ENCODE data around the gene BBC3.

DNA sequence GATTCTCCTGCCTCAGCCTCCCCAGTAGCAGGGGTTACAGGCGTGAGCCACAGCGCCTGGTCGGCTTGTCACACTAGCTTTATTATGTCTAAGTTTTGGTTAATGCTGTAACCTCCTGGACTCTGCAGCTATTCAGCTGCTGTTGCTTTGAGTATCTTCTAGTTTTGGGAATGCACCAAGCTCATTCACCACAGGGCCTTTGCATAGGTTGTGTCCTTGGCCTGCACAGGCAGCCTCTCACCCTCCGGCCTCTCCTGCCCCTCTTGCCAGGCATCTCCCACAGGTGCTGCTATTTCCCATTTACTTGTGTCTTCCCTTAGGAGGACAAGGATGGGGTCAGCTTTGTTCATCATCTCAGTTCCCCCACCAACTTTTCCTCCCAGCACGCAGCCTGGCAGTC lies 23.0 kb upstream of the BBC3 start:
- TF ChIP-seq, protein P1, sequence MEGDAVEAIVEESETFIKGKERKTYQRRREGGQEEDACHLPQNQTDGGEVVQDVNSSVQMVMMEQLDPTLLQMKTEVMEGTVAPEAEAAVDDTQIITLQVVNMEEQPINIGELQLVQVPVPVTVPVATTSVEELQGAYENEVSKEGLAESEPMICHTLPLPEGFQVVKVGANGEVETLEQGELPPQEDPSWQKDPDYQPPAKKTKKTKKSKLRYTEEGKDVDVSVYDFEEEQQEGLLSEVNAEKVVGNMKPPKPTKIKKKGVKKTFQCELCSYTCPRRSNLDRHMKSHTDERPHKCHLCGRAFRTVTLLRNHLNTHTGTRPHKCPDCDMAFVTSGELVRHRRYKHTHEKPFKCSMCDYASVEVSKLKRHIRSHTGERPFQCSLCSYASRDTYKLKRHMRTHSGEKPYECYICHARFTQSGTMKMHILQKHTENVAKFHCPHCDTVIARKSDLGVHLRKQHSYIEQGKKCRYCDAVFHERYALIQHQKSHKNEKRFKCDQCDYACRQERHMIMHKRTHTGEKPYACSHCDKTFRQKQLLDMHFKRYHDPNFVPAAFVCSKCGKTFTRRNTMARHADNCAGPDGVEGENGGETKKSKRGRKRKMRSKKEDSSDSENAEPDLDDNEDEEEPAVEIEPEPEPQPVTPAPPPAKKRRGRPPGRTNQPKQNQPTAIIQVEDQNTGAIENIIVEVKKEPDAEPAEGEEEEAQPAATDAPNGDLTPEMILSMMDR (IDR thresholded peaks at IDR 0.05; ENCODE audit: poor library complexity) = no peak
- no peak for TF ChIP-seq EZH2 (IDR thresholded peaks at IDR 0.05; ENCODE audit: borderline replicate concordance)
- TF ChIP-seq EZH2phosphoT487 (IDR thresholded peaks at IDR 0.05; ENCODE audit: low read depth, severe bottlenecking, unreplicated experiment) = no peak

All from hepatocyte (in vitro differentiated cells).